Astrocyte of the hippocampus (primary cell): ENCODE results near the gene PPP2R5B.

Experiments used
- DNase-seq: peaks from one replicate; pipeline ENCODE4 v3.0.0; 2011; ENCODE audit warnings: low read depth, low spot score

Gene PPP2R5B

GRCh38 chr11:64929625-64930024 lies 5.1 kb downstream of the PPP2R5B start:
- DNase-seq, result no peak

DNA sequence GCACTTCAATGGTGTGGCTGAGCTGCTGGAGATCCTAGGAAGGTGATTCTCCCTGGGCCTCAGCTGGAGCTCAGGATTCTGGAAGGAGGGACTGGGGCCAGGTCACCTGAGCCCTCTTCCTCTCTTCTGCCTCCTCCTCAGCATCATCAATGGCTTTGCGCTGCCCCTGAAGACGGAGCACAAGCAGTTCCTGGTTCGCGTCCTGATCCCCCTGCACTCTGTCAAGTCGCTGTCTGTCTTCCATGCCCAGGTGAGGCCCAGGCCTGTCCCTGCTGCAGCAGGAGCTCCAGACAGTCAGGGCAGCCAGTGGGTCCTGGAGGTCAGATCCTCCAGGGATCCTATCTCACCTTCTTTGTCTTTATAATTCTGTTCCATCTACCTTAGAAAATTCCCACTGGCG lies 5.9 kb downstream of the PPP2R5B start:
- DNase-seq, result no peak

GRCh38 chr11:64931290-64931689 lies 6.8 kb downstream of the PPP2R5B start:
- no peak for DNase-seq

- no peak for DNase-seq
Observed at GRCh38 chr11:64932324-64932723, 7.8 kb downstream of the PPP2R5B start.

DNA sequence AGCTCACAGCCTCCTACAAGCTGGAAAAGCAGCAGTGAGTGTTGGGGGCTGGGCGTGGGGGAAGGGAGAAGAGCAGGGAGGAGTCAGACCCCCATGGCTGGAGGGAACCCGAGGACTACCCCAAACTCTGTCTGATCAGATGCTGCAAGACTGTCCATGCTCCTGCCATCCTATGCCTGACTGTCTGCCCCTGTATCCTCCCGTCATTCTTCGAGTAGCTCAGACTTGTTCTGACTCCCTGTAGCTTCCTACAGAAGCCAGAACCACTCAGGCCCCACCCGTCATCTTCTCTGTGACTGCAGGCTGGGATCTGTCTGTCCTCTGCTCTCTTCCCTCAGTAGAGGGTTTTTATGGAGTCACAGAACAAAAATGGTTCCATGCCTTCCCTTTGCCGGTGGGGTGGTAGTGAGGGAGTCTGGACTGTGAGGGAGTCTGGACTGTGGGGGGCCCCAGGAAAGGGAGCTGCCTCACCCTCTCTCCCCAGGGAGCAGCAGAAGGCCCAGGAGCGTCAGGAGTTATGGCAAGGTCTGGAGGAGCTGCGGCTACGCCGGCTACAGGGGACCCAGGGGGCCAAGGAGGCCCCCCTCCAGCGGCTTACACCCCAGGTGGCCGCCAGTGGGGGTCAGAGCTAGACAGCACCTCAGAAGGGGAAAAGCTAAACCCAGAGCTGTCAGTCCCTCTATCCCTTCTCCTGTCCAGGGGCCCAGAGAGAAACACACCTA lies 8.9 kb downstream of the PPP2R5B start:
- DNase-seq, result no peak

- DNase-seq, result no peak
Observed at GRCh38 chr11:64933935-64934681, 9.6 kb downstream of the PPP2R5B start.

GRCh38 chr11:64934682-64935358 lies 10.3 kb downstream of the PPP2R5B start:
- DNase-seq, result no peak

GRCh38 chr11:64935359-64936081 lies 11.0 kb downstream of the PPP2R5B start, which contains the start of gene GPHA2:
Gene GPHA2, minus strand, starts transcription at chr11:64935893. Its CDS starts 433 bp downstream, at chr11:64935460.
- DNase-seq, result peak; percentile 39

DNA sequence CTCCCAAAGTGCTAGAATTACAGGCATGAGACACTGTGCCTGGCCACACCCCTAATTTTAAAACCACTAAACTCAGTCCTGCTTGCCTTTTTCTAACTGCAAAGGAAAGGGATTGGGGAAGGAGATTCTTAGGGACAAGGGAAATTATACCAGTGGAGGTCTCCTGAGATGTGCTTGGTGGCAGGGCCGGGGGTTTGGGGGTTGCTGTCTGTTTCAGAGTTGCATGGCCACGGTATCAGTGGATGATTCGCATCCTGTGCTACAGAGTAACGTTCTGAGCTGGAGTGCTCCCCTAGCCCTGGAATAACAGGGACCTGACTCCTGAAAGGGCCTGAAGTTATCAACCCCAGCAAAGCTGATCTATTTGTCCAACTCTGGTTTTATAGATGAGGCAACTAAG lies 12.1 kb downstream of the PPP2R5B start:
- no peak for DNase-seq

DNA sequence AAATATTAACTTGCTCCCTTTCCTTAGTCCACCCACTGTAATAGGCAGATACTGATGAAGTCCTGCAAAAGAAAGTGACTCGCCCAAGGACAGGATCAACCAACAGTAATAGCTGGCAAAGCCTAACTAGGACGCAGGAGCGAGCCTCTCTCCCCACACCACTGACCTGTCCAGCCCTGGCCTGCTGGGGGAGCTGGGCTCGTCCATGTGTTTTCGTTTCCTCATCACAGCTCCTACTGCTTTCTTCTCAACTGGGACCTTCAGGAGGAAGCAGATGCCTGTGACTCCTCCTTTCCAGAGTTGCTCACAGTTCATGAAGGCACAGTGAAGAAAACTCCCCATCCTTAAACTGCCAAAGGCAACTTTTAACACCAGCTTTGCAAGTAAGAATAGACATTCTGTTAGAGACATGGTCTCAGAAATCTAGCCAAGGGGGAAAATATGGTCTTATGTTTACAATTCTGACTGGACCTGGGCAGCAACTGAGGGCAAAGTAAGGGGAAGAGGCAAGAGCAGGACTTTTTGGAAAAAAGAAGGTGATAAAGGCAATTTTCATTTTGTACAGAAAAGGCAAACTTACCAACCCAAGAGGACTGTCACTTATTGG lies 22.8 kb downstream of the PPP2R5B start:
- DNase-seq, result no peak

DNA sequence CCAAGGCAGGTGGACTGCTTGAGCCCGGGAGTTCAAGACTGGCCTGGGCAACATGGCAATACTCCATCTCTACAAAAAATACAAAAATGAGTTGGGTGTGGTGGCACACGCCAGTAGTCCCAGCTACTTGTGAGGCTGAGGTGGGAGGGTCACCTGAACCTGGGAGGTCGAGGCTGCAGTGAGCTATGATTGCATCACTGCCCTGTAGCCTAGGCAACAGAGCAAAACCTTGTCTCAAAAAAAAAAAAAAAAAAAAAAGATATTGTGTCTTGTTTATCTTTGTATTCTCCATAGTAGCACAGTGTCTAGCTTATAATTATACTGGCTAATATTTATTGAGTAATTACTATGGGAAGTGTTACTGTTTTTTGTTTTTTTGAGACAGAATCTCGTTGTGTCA lies 27.0 kb downstream of the PPP2R5B start:
- no peak for DNase-seq

DNA sequence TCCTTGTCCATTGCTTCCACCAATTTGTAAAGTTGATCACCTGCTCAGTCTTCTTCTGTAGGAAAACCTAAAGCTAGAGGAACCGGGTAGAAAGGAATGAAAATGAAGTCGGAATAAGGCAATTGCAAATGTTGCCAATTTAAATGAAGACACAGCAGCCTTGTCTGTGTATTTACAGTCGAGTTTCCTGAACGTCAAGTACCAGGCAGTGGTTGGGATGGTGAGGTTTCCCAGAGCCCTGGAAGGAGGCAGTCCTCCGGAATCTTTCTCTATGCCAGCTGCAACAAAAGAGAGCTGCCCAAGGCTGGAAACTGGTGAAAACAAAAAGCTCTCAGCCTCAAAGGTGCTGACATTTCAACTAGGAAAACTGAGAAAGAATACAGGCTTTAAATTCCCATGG lies 29.7 kb downstream of the PPP2R5B start:
- no peak for DNase-seq

GRCh38 chr11:64959498-64959897 lies 35.0 kb downstream of the PPP2R5B start:
- no peak for DNase-seq

GRCh38 chr11:64960719-64961118 lies 36.2 kb downstream of the PPP2R5B start:
- no peak for DNase-seq

GRCh38 chr11:64963072-64963631 lies 38.7 kb downstream of the PPP2R5B start:
- no peak for DNase-seq

DNA sequence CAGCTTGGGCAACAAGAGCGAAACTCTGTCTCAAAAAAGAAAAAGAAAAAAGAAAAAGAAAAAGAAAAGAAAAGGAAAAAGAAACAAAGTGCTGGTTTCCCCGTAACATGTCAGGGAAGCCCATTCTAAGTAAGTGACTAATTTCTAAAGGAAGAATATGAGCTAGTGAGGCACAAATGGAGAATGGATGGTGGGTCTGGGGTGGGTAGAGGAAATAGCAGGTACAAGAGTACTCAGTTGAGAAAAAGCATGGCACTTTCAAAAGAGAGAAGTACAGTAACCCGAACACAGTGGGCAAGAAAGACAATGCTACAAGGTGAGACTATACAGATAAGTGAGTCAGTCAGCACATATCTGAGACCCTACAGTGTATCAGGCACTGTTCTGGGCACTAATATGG lies 42.9 kb downstream of the PPP2R5B start:
- no peak for DNase-seq

- DNase-seq, result no peak
Observed at GRCh38 chr11:64969209-64969608, 44.7 kb downstream of the PPP2R5B start.

DNA sequence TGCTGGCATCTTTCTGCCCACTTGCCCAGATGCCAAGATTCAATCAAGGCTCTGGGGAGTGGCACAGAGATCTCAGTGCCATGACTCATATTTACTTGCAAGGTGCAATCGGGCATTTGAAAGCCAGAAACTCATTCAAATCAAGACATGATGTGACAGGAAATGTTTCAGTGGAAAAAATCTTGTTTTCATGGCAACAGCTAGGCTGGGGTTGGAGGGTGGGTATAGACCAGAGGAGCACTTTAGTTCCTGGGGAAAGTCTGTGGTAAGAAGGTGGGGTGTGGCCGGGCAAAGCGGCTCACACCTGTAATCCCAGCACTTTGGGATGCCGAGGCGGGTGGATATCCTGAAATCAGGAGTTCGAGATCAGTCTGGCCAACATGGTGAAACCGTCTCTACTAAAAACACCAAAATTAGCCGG lies 46.3 kb downstream of the PPP2R5B start:
- no peak for DNase-seq

- DNase-seq, result peak; percentile 77
Observed at GRCh38 chr11:64971421-64972233, 47.1 kb downstream of the PPP2R5B start, which contains the start of gene MAJIN. Gene MAJIN, minus strand, starts transcription at chr11:64972108. Its CDS starts 12,703 bp downstream, at chr11:64959405.

- no peak for DNase-seq
Observed at GRCh38 chr11:64974124-64974523, 49.6 kb downstream of the PPP2R5B start.
